Measurements from ENCODE around the gene SLC35G2.
"Not testable (repeated sequence)": the region's sequence is repeated elsewhere in the genome, so short reads cannot be mapped to it uniquely, and the experiment has no call there.

The SLC35G2 gene

GRCh38 chr3:136789976-136790375 is 28.9 kb upstream of the SLC35G2 start:
- TF ChIP-seq CTCF (IDR thresholded peaks at IDR 0.05; ENCODE audit: insufficient read depth, missing control alignments), result no peak
- DNase-seq (ENCODE audit: insufficient read length, low spot score) (no peak), FAIRE-seq (no peak)

GRCh38 chr3:136790786-136791185 is 28.1 kb upstream of the SLC35G2 start:
- TF ChIP-seq CTCF (IDR thresholded peaks at IDR 0.05; ENCODE audit: insufficient read depth, missing control alignments), result no peak
- FAIRE-seq (no peak), DNase-seq (ENCODE audit: insufficient read length, low spot score) (no peak)

GRCh38 chr3:136792556-136793330 is 26.2 kb upstream of the SLC35G2 start:
- FAIRE-seq (no peak), DNase-seq (ENCODE audit: insufficient read length, low spot score) (no peak)
- TF ChIP-seq CTCF (IDR thresholded peaks at IDR 0.05; ENCODE audit: insufficient read depth, missing control alignments), result no peak

- not testable (repeated sequence) for DNase-seq (ENCODE audit: insufficient read length, low spot score); FAIRE-seq
These were observed 17.8 kb upstream of the SLC35G2 start for GRCh38 chr3:136801146-136801545.

GRCh38 chr3:136802481-136802996 is 16.4 kb upstream of the SLC35G2 start:
- FAIRE-seq (no peak), DNase-seq (ENCODE audit: insufficient read length, low spot score) (no peak)
- no peak for TF ChIP-seq CTCF (IDR thresholded peaks at IDR 0.05; ENCODE audit: insufficient read depth, missing control alignments)

GRCh38 chr3:136804141-136804540 is 14.8 kb upstream of the SLC35G2 start:
- FAIRE-seq (no peak), DNase-seq (ENCODE audit: insufficient read length, low spot score) (no peak)
- no peak for TF ChIP-seq CTCF (IDR thresholded peaks at IDR 0.05; ENCODE audit: insufficient read depth, missing control alignments)

- TF ChIP-seq CTCF (IDR thresholded peaks at IDR 0.05; ENCODE audit: insufficient read depth, missing control alignments), result no peak
- DNase-seq (ENCODE audit: insufficient read length, low spot score) (no peak), FAIRE-seq (no peak)
These were observed 14.1 kb upstream of the SLC35G2 start for GRCh38 chr3:136804813-136805212.

Measured in D721Med (cell line).